AG09309 (cell line): ENCODE results near the gene NMBR.
A peak's percentile ranks its signal among the peaks of the same experiment; 100 is the strongest.
"Not testable (repeated sequence)": the region's sequence is repeated elsewhere in the genome, so short reads cannot be mapped to it uniquely, and the experiment has no call there.

Experiments
- DNase-seq: peaks from one replicate; pipeline ENCODE4 v3.0.0-alpha.2; 2010; ENCODE audit warnings: low read depth
- H3K4me3 ChIP-seq: 2 replicates; pipeline ENCODE4 v1.5.1; 2011; ENCODE audit warnings: mild to moderate bottlenecking, low read depth, low read length, moderate library complexity; ENCODE audit not compliant: control insufficient read depth
- CTCF ChIP-seq: IDR thresholded peaks from 2 replicates; pipeline ENCODE4 v1.5.1; 2011; ENCODE audit warnings: mild to moderate bottlenecking, low read depth, low read length, inconsistent platforms; ENCODE audit not compliant: insufficient read depth, control insufficient read depth; ENCODE audit errors: missing control alignments

NMBR gene

GRCh38 chr6:142074516-142074915, 72.4 kb downstream of the NMBR start:
- DNase-seq, result no peak
- TF ChIP-seq CTCF, result no peak
- no peak overlapping the region for H3K4me3 ChIP-seq

- H3K4me3 ChIP-seq, result no peak overlapping the region
- TF ChIP-seq CTCF, result peak; percentile 12
- DNase-seq, result no peak
Measured at GRCh38 chr6:142071981-142072380, 74.9 kb downstream of the NMBR start.

- TF ChIP-seq CTCF, result no peak
- H3K4me3 ChIP-seq, result no peak overlapping the region
- no peak for DNase-seq
Measured at GRCh38 chr6:142068416-142068815, 78.5 kb downstream of the NMBR start.

- not testable (repeated sequence) for H3K4me3 ChIP-seq, DNase-seq
Measured at GRCh38 chr6:142062861-142063260, 84.1 kb downstream of the NMBR start.

GRCh38 chr6:142058551-142059290, 88.2 kb downstream of the NMBR start:
- H3K4me3 ChIP-seq, result no peak overlapping the region
- no peak for DNase-seq
- no peak for TF ChIP-seq CTCF

- no peak for DNase-seq
Measured at GRCh38 chr6:142055219-142055618, 91.7 kb downstream of the NMBR start.

More at GRCh38 chr6:142055219-142055618, 91.7 kb downstream of the NMBR start:
- TF ChIP-seq CTCF, result no peak
- no peak overlapping the region for H3K4me3 ChIP-seq
